GM12878 (cell line): Measurements from ENCODE around the gene NPLOC4. TPM values are rescaled to one million over a fixed set of nuclear protein-coding genes. Genes with fewer than 3 reads are reported as not detected.
A peak's percentile ranks its signal among the peaks of the same experiment; 100 is the strongest.

Experiments
- BACH1 ChIP-seq: fragments of 450-650 bp; IDR thresholded peaks from 2 replicates; pipeline ENCODE4 v1.6.1; 2017; ENCODE audit warnings: mild to moderate bottlenecking, borderline replicate concordance
- CBX5 ChIP-seq: sonication (generic); IDR thresholded peaks from 2 replicates; pipeline ENCODE4 v1.6.1; 2016; ENCODE audit warnings: low read depth, moderate library complexity, mild to moderate bottlenecking, inconsistent platforms
- DPF2 ChIP-seq: fragments of 450-650 bp; IDR thresholded peaks from 2 replicates; pipeline ENCODE4 v1.6.1; 2017; ENCODE audit warnings: mild to moderate bottlenecking
- EGR1 ChIP-seq, 2 experiments: IDR thresholded peaks; 1 replicate in 1 of 2; 2 replicates in 1 of 2; pipeline ENCODE4 v1.6.1; 2011 to 2012; ENCODE audit warnings: low read depth in 2 of 2, low read length in 2 of 2, borderline replicate concordance in 1 of 2, mild to moderate bottlenecking in 1 of 2, moderate library complexity in 1 of 2
- MAX ChIP-seq: IDR thresholded peaks from 2 replicates; pipeline ENCODE4 v1.6.1; 2012; ENCODE audit warnings: low read depth, low read length, improper control_type of control experiment
- MEF2A ChIP-seq: IDR thresholded peaks from 2 replicates; pipeline ENCODE4 v1.6.1; 2011; ENCODE audit warnings: low read depth, mild to moderate bottlenecking, low read length, moderate library complexity; ENCODE audit not compliant: insufficient read depth
- NBN ChIP-seq: fragments of 450-650 bp; IDR thresholded peaks from 2 replicates; pipeline ENCODE4 v1.6.1; 2016
- NFIC ChIP-seq: IDR thresholded peaks from 2 replicates; pipeline ENCODE4 v1.6.1; 2012; ENCODE audit warnings: low read depth, mild to moderate bottlenecking, inconsistent platforms, low read length, moderate library complexity
- NKRF ChIP-seq: fragments of 450-650 bp; conservative IDR thresholded peaks from 2 replicates; pipeline ENCODE4 v1.6.1; 2017; ENCODE audit warnings: mild to moderate bottlenecking, moderate library complexity
- NR2C1 ChIP-seq: fragments of 450-650 bp; IDR thresholded peaks from 2 replicates; pipeline ENCODE4 v1.6.1; 2017; ENCODE audit warnings: antibody characterized with exemption, mild to moderate bottlenecking, moderate library complexity
- SMAD1 ChIP-seq: fragments of 450-650 bp; IDR thresholded peaks from 2 replicates; pipeline ENCODE4 v1.6.1; 2018; ENCODE audit warnings: mild to moderate bottlenecking, low read depth; ENCODE audit not compliant: partially characterized antibody
- SREBF2 ChIP-seq: IDR thresholded peaks from 2 replicates; pipeline ENCODE4 v1.6.1; 2012; ENCODE audit warnings: mild to moderate bottlenecking, low read length
- TAF1 ChIP-seq: IDR thresholded peaks from 2 replicates; pipeline ENCODE4 v1.6.1; 2011; ENCODE audit warnings: mild to moderate bottlenecking, low read depth, low read length, borderline replicate concordance
- TARDBP ChIP-seq: IDR thresholded peaks from 2 replicates; pipeline ENCODE4 v1.6.1; 2016; ENCODE audit warnings: borderline replicate concordance
- TCF3 ChIP-seq: IDR thresholded peaks from 2 replicates; pipeline ENCODE4 v1.6.1; 2012; ENCODE audit warnings: low read depth, mild to moderate bottlenecking, low read length, borderline replicate concordance; ENCODE audit not compliant: insufficient read depth
- ZNF384 ChIP-seq: IDR thresholded peaks from 2 replicates; pipeline ENCODE4 v1.6.1; 2012; ENCODE audit warnings: low read depth, mild to moderate bottlenecking, low read length, improper control_type of control experiment, borderline replicate concordance
- polyA plus RNA-seq, 11 experiments: library from polyadenylated mRNA; depleted of rRNA in 4 of 11; unstranded in 6 of 11; stranded (reverse) in 5 of 11; fragments of >200 nt; fragmentation: Nextera tagmentation in 4 of 11; fragmentation: Illumina TruSeq in 1 of 11; extraction: Ambion mirVana in 4 of 11; extraction: Trizol in 1 of 11; gene quantifications; 1 replicate in 1 of 11; 2 replicates in 10 of 11; pipeline versions ENCODE4 v1.2.1 to v1.2.3, GENCODE V29; 2011 to 2016; ENCODE audit warnings: inconsistent platforms in 2 of 11, missing spikeins in 2 of 11, low read depth in 1 of 11
- total RNA-seq, 4 experiments: library from RNA; depleted of rRNA in 3 of 4; stranded (reverse); fragments of >200 nt in 3 of 4; fragmentation: Illumina TruSeq in 1 of 4; extraction: Trizol in 1 of 4; gene quantifications; 2 replicates each; pipeline versions ENCODE4 v1.2.1 to v1.2.3, GENCODE V29; 2013 to 2021
- TF ChIP-seq, protein P1 (sequence below): fragments of 450-650 bp; IDR thresholded peaks from 2 replicates; pipeline ENCODE4 v1.6.1; 2017; ENCODE audit warnings: mild to moderate bottlenecking, low read depth, inconsistent platforms; ENCODE audit not compliant: poor library complexity, severe bottlenecking
- TF ChIP-seq, protein P2 (sequence below): fragments of 450-650 bp; IDR thresholded peaks from 2 replicates; pipeline ENCODE4 v1.6.1; 2018; ENCODE audit warnings: borderline replicate concordance, mild to moderate bottlenecking; ENCODE audit not compliant: partially characterized antibody

Gene NPLOC4
- total and polyA plus RNA-seq, 10 of the 15 experiments (the other 5 are each of a cell fraction or from before 2014, with no cell fraction given), result 1.5 to 83.7 (median 45.8) TPM

GRCh38 chr17:81666342-81667191 is 29.7 kb upstream of the NPLOC4 start, which contains the start of the genes CCDC137 and OXLD1 (continued):
- TF ChIP-seq, protein P1, sequence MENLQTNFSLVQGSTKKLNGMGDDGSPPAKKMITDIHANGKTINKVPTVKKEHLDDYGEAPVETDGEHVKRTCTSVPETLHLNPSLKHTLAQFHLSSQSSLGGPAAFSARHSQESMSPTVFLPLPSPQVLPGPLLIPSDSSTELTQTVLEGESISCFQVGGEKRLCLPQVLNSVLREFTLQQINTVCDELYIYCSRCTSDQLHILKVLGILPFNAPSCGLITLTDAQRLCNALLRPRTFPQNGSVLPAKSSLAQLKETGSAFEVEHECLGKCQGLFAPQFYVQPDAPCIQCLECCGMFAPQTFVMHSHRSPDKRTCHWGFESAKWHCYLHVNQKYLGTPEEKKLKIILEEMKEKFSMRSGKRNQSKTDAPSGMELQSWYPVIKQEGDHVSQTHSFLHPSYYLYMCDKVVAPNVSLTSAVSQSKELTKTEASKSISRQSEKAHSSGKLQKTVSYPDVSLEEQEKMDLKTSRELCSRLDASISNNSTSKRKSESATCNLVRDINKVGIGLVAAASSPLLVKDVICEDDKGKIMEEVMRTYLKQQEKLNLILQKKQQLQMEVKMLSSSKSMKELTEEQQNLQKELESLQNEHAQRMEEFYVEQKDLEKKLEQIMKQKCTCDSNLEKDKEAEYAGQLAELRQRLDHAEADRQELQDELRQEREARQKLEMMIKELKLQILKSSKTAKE, result no peak
- TF ChIP-seq NR2C1 (peak; percentile 76), CBX5 (no peak), ZNF384 (no peak), EGR1 (IDR thresholded peaks at IDR 0.05; ENCODE audit: borderline replicate concordance in 1 of 2, low read depth in 2 of 2, low read length in 2 of 2) (peak in 1 of 2 experiments; percentile 82; a peak in 2 of 3 replicates), MAX (peak; percentile 66; the same call in 1 of the 2 replicates), NFIC (no peak), SREBF2 (peak; percentile 47; the same call in 1 of the 2 replicates), DPF2 (peak; percentile 100), TAF1 (peak; percentile 95), TCF3 (0 out of 2 replicates have a peak, but pooled peaks have one; percentile 32), BACH1 (peak; percentile 75), SMAD1 (no peak), TARDBP (no peak), NKRF (peak; percentile 79), NBN (no peak), MEF2A (no peak)
- TF ChIP-seq, protein P2, sequence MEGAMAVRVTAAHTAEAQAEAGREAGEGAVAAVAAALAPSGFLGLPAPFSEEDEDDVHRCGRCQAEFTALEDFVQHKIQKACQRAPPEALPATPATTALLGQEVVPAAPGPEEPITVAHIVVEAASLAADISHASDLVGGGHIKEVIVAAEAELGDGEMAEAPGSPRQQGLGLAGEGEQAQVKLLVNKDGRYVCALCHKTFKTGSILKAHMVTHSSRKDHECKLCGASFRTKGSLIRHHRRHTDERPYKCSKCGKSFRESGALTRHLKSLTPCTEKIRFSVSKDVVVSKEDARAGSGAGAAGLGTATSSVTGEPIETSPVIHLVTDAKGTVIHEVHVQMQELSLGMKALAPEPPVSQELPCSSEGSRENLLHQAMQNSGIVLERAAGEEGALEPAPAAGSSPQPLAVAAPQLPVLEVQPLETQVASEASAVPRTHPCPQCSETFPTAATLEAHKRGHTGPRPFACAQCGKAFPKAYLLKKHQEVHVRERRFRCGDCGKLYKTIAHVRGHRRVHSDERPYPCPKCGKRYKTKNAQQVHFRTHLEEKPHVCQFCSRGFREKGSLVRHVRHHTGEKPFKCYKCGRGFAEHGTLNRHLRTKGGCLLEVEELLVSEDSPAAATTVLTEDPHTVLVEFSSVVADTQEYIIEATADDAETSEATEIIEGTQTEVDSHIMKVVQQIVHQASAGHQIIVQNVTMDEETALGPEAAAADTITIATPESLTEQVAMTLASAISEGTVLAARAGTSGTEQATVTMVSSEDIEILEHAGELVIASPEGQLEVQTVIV, result peak; percentile 97
